SK-N-MC (cell line): Measurements from ENCODE around the gene TRIM37.
"Not testable (repeated sequence)": the region's sequence is repeated elsewhere in the genome, so short reads cannot be mapped to it uniquely, and the experiment has no call there.

Experiments
- DNase-seq: peaks from one replicate; pipeline ENCODE4 v3.0.0-alpha.2; 2011; ENCODE audit warnings: low read depth, low spot score
- H3K27ac ChIP-seq: fragments of 200-600 bp; sonication (generic); 2 replicates; pipeline ENCODE4 v1.5.1; 2016; ENCODE audit warnings: mixed run types
- H3K36me3 ChIP-seq: fragments of 200-600 bp; sonication (generic); 2 replicates; pipeline ENCODE4 v1.6.1; 2017; ENCODE audit warnings: antibody characterized with exemption, low read length, mixed read lengths; ENCODE audit not compliant: insufficient read depth
- H3K4me3 ChIP-seq: fragments of 200-600 bp; sonication (generic); 2 replicates; pipeline ENCODE4 v1.5.1; 2016
- H3K9ac ChIP-seq: fragments of 200-600 bp; sonication (generic); 2 replicates; pipeline ENCODE4 v1.8.0; 2017; ENCODE audit warnings: mixed run types, mixed read lengths; ENCODE audit not compliant: insufficient read length
- H3K9me3 ChIP-seq: fragments of 200-600 bp; sonication (generic); 2 replicates; pipeline ENCODE4 v1.6.1; 2017; ENCODE audit warnings: low read depth, mild to moderate bottlenecking, antibody characterized with exemption, low read length, moderate library complexity, mixed read lengths
- EZH2 ChIP-seq: fragments of 200-600 bp; sonication (generic); IDR thresholded peaks from one replicate; pipeline ENCODE4 v1.6.1; 2017; ENCODE audit warnings: antibody characterized with exemption
- FOXP2 ChIP-seq: optimal IDR thresholded peaks from 2 replicates; pipeline ENCODE3; 2011; ENCODE audit warnings: mild to moderate bottlenecking, moderate library complexity; ENCODE audit not compliant: insufficient read depth; ENCODE audit errors: extremely low read length, control extremely low read depth
- POLR2AphosphoS5 ChIP-seq: IDR thresholded peaks from 2 replicates; pipeline ENCODE4 v1.6.1; 2012; ENCODE audit warnings: mild to moderate bottlenecking, low read depth, low read length, borderline replicate concordance

The TRIM37 gene

GRCh38 chr17:59149841-59150511, 43.3 kb upstream of the TRIM37 start:
- no peak for TF ChIP-seq POLR2AphosphoS5
- no peak for TF ChIP-seq FOXP2
- no peak for TF ChIP-seq EZH2
- no peak overlapping the region for H3K9ac ChIP-seq
- H3K4me3 ChIP-seq = no peak overlapping the region
- H3K27ac ChIP-seq = no peak overlapping the region
- H3K9me3 ChIP-seq = no peaks in the 10 kb centered on the region
- DNase-seq = no peak
- peaks cover 38% of the 10 kb centered on the region for H3K36me3 ChIP-seq

DNA sequence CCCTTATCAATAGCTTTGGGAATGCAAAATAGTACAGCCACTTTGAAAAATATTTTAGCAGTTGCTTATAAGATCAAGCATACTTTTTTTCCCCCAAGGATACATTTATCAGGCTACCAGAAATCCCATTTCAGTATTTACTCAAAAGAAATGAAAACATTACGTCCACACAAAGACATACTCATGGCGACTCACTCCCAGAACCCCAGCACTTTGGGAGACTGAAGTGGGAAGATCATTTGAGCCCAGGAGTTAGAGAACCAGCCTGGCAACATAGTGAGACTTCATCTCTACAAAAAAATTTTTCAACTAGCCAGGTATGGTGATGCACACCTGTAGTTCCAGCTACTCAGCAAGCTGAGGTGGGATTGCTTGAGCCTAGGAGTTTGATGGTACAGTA, 42.4 kb upstream of the TRIM37 start:
- no peak for TF ChIP-seq FOXP2
- no peak for TF ChIP-seq POLR2AphosphoS5
- no peak for TF ChIP-seq EZH2
- DNase-seq = no peak
- no peak overlapping the region for H3K9ac ChIP-seq
- H3K27ac ChIP-seq = peak overlapping the region; percentile 28; the same call in 1 of the 2 replicates
- peaks cover 44% of the 10 kb centered on the region for H3K36me3 ChIP-seq
- no peak overlapping the region for H3K4me3 ChIP-seq
- no peaks in the 10 kb centered on the region for H3K9me3 ChIP-seq

GRCh38 chr17:59145571-59146096, 39.0 kb upstream of the TRIM37 start:
- H3K36me3 ChIP-seq = peaks cover 47% of the 10 kb centered on the region
- H3K27ac ChIP-seq = no peak overlapping the region

GRCh38 chr17:59141860-59142259, 35.2 kb upstream of the TRIM37 start:
- TF ChIP-seq FOXP2 = no peak
- TF ChIP-seq POLR2AphosphoS5 = no peak
- TF ChIP-seq EZH2 = no peak
- H3K4me3 ChIP-seq = no peak overlapping the region
- H3K9ac ChIP-seq = no peak overlapping the region
- H3K27ac ChIP-seq = no peak overlapping the region
- H3K9me3 ChIP-seq = no peaks in the 10 kb centered on the region
- DNase-seq = no peak
- H3K36me3 ChIP-seq = peaks cover 21% of the 10 kb centered on the region

More at GRCh38 chr17:59145571-59146096, 39.0 kb upstream of the TRIM37 start:
- TF ChIP-seq FOXP2 = no peak
- H3K9ac ChIP-seq = no peak overlapping the region
- no peaks in the 10 kb centered on the region for H3K9me3 ChIP-seq
- no peak overlapping the region for H3K4me3 ChIP-seq
- no peak for DNase-seq

DNA sequence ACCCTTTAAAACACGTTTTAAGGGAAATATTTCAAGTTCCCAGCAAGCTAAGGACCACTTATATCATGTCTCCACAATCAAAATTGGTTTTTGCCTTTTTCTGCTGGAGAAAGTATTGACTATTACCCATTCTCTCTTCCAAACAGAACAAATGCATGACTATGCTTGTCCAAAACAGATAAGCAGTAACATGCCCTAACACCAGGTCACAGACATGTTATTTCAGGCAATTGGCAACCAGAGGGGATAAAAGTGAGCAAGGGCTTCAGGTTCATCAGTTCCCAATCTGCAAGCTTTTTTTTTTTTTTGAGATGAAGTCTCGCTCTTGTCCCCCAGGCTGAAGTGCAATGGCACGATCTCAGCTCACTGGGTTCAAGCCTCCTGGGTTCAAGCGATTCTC, 33.3 kb upstream of the TRIM37 start:
- Histone ChIP-seq H3K9ac (no peak overlapping the region), H3K27ac (no peak overlapping the region), H3K9me3 (no peaks in the 10 kb centered on the region), H3K36me3 (peaks cover 8% of the 10 kb centered on the region; the same call in 1 of the 2 replicates), H3K4me3 (no peak overlapping the region)
- no peak for DNase-seq
- TF ChIP-seq POLR2AphosphoS5 (no peak), FOXP2 (no peak), EZH2 (no peak)

DNA sequence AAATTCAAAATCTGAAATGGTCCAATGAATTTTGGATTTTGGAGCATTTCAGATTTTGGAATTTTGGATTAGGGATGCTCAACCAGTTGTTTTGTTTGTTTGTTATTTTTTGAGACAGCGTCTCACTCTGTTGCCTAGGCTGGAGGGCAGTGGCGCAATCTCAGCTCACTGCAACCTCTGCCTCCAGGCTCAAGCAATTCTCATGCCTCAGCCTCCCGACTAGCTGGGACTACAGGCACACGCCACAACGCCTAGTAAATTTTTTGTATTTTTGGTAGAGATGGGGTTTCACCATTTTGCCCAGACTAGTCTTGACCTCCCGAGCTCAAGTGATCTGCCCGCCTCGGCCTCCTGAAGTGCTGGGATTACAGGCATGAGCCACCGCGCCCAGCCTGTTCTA, 31.7 kb upstream of the TRIM37 start:
- H3K4me3 ChIP-seq, DNase-seq, H3K9ac ChIP-seq, H3K27ac ChIP-seq, H3K9me3 ChIP-seq, H3K36me3 ChIP-seq: not testable (repeated sequence)

GRCh38 chr17:59131131-59131530, 24.5 kb upstream of the TRIM37 start:
- no peak overlapping the region for H3K4me3 ChIP-seq
- no peaks in the 10 kb centered on the region for H3K9me3 ChIP-seq
- no peak overlapping the region for H3K9ac ChIP-seq
- H3K27ac ChIP-seq = no peak overlapping the region
- TF ChIP-seq EZH2 = no peak
- no peak for TF ChIP-seq POLR2AphosphoS5
- TF ChIP-seq FOXP2 = no peak
- no peak for DNase-seq
- H3K36me3 ChIP-seq = peaks cover 31% of the 10 kb centered on the region

DNA sequence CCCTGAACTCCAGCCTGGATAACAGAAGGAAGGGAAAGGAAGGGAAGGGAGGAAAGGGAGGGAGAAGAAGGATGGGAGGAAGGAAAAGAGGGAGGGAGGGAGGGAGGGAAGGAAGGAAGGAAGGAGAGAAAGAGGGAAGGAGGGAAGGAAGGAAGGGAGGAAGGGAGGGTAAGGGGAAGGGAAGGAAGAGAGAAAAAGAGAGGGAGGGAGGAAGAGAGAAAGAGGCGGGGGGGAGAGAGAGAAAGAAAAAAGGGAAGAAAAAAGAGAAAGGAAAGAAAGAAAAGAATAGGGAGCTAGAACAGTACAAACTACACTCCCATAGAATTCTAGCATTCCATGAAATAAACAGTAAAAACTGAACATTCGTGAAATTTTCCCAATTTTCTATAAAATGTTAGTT, 23.1 kb upstream of the TRIM37 start:
- Histone ChIP-seq H3K27ac (no peak overlapping the region), H3K9me3 (no peaks in the 10 kb centered on the region), H3K36me3 (peaks cover 31% of the 10 kb centered on the region), H3K4me3 (no peak overlapping the region), H3K9ac (no peak overlapping the region)
- DNase-seq = no peak
- TF ChIP-seq EZH2 = no peak

GRCh38 chr17:59126809-59127417, 20.2 kb upstream of the TRIM37 start:
- DNase-seq = no peak
- no peak for TF ChIP-seq POLR2AphosphoS5
- no peak for TF ChIP-seq FOXP2
- no peak for TF ChIP-seq EZH2
- no peak overlapping the region for H3K9ac ChIP-seq
- H3K4me3 ChIP-seq = no peak overlapping the region
- H3K27ac ChIP-seq = no peak overlapping the region
- H3K9me3 ChIP-seq = no peaks in the 10 kb centered on the region
- peaks cover 43% of the 10 kb centered on the region for H3K36me3 ChIP-seq
